Skeletal muscle tissue (tissue), 4 donors: Measurements from ENCODE around the gene ACACA. TPM values are rescaled to one million over a fixed set of nuclear protein-coding genes. Genes with fewer than 3 reads are reported as not detected.

Source experiments
- H3K27ac ChIP-seq: one replicate; pipeline ENCODE4 v1.7.0; 2013; ENCODE audit warnings: mild to moderate bottlenecking, low read depth, low read length, inconsistent platforms
- H3K27me3 ChIP-seq, 3 donors: one replicate each; pipeline ENCODE4 v1.7.0; 2013; ENCODE audit warnings: low read length in 3 of 3; ENCODE audit not compliant: control insufficient read depth in 3 of 3, insufficient read depth in 3 of 3
- H3K36me3 ChIP-seq, 3 donors: one replicate each; pipeline ENCODE4 v1.7.0; 2013; ENCODE audit warnings: low read length in 3 of 3; ENCODE audit not compliant: control insufficient read depth in 3 of 3, insufficient read depth in 3 of 3
- H3K4me1 ChIP-seq, 3 donors: one replicate each; pipeline ENCODE4 v1.7.0; 2013; ENCODE audit warnings: low read length in 3 of 3, mild to moderate bottlenecking in 3 of 3; ENCODE audit not compliant: control insufficient read depth in 3 of 3, insufficient read depth in 3 of 3
- H3K4me3 ChIP-seq, 3 donors: one replicate each; pipeline ENCODE4 v1.7.0; 2013; ENCODE audit warnings: low read length in 3 of 3
- H3K9ac ChIP-seq, 3 donors: one replicate each; pipeline ENCODE4 v1.7.0; 2013; ENCODE audit warnings: low read length in 3 of 3, mild to moderate bottlenecking in 3 of 3, moderate library complexity in 2 of 3, low read depth in 1 of 3
- H3K9me3 ChIP-seq, 3 donors: one replicate each; pipeline ENCODE4 v1.7.0; 2013; ENCODE audit warnings: low read length in 3 of 3; ENCODE audit not compliant: control insufficient read depth in 3 of 3
- total RNA-seq: library from RNA; depleted of rRNA; stranded (reverse); fragments of >200 nt; gene quantifications from one replicate; pipeline ENCODE4 v1.2.3, GENCODE V29; 2014
- donor health status: Osteomylitis.

Gene ACACA
- total RNA-seq, 1 donor from 2014 or later: 26.6 TPM

DNA sequence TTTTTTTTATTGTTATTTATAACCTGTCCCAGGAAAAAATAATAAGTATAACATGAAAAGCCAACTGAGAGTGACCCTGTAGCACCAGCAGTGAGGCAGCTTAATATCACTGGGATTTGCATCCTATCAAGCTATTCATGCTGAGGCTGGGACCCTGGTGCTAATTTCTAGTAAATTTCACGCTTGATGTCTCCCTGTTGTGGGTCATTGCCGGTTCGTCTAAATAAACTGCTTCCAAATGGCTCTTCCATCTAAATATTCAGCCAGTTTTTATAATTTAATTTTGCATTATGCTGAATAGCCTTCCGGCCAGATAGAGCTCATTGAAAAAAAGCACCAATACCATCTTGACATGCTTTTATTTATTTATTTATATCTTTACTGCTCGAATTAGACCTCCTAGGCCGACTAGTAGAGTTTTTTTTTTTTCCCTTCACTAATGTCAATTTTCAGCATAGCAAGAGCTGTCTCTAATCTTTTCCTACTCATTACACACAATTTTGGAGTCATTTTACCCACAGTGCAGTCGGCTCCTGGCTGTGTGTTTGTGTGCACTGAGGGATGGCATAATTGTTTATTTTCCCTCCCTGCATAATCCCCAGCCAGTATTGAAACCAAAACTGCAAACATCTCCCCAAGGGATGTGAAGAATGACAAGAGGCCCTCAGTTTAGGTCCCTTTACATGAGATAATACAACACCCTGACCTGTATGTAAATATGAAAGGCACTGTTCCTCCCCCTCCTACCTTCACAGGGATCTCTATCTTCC lies 289.1 kb downstream of the ACACA start:
- H3K27me3 ChIP-seq: no peaks in the 10 kb centered on the region

DNA sequence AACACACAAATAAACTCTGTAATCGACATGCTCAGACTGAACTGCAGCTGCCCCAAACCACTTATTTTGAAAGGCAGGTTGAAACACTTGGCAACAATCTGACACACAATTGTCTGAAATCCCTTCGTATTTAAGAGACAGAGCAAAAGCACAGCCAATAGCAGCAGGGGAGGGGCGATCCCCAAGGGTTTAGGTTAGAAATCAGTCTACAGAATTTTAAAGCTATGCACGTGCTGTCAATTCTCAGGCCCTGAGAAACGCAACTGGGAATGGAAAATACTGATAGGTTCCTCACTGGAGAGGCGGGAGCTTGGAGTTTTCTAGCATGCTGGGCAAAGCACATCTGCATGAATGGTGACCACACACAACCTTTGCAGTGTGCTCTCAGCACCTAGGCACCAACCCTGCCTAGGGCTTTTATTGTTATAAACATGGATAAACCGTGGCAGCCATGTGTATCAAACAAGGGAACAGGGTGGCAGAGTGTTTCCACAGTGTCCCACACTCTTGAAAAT lies 289.9 kb downstream of the ACACA start:
- Histone ChIP-seq H3K36me3 (peaks cover 15 to 32% (median 29%) of the 10 kb centered on the region in 3 donors), H3K27ac (no peak overlapping the region)

More for the DNA sequence above, 289.1 kb downstream of the ACACA start:
- Histone ChIP-seq H3K36me3 (peaks cover 18 to 30% (median 28%) of the 10 kb centered on the region in 3 donors), H3K4me3 (no peak overlapping the region), H3K4me1 (no peaks in the 10 kb centered on the region), H3K9me3 (no peaks in the 10 kb centered on the region), H3K27ac (no peak overlapping the region), H3K9ac (no peak overlapping the region)

GRCh38 chr17:37111329-37111728 lies 295.3 kb downstream of the ACACA start:
- H3K4me3 ChIP-seq: no peak overlapping the region
- no peak overlapping the region for H3K27ac ChIP-seq
- peaks cover 10 to 48% (median 35%) of the 10 kb centered on the region in 3 donors for H3K36me3 ChIP-seq
- no peaks in the 10 kb centered on the region for H3K9me3 ChIP-seq
- H3K4me1 ChIP-seq: peaks cover 2 to 9% (median 2%) of the 10 kb centered on the region in 3 donors
- H3K9ac ChIP-seq: no peak overlapping the region
- no peaks in the 10 kb centered on the region for H3K27me3 ChIP-seq

More for the DNA sequence above, 289.9 kb downstream of the ACACA start:
- H3K9me3 ChIP-seq: no peaks in the 10 kb centered on the region
- H3K9ac ChIP-seq: no peak overlapping the region
- no peaks in the 10 kb centered on the region for H3K27me3 ChIP-seq
- no peak overlapping the region for H3K4me3 ChIP-seq
- H3K4me1 ChIP-seq: no peaks in the 10 kb centered on the region

GRCh38 chr17:37110746-37111145 lies 295.9 kb downstream of the ACACA start:
- Histone ChIP-seq H3K27ac (no peak overlapping the region), H3K9ac (no peak overlapping the region), H3K4me3 (no peak overlapping the region), H3K4me1 (peaks cover 2 to 9% (median 2%) of the 10 kb centered on the region in 3 donors), H3K36me3 (peaks cover 10 to 48% (median 35%) of the 10 kb centered on the region in 3 donors), H3K9me3 (no peaks in the 10 kb centered on the region), H3K27me3 (no peaks in the 10 kb centered on the region)

DNA sequence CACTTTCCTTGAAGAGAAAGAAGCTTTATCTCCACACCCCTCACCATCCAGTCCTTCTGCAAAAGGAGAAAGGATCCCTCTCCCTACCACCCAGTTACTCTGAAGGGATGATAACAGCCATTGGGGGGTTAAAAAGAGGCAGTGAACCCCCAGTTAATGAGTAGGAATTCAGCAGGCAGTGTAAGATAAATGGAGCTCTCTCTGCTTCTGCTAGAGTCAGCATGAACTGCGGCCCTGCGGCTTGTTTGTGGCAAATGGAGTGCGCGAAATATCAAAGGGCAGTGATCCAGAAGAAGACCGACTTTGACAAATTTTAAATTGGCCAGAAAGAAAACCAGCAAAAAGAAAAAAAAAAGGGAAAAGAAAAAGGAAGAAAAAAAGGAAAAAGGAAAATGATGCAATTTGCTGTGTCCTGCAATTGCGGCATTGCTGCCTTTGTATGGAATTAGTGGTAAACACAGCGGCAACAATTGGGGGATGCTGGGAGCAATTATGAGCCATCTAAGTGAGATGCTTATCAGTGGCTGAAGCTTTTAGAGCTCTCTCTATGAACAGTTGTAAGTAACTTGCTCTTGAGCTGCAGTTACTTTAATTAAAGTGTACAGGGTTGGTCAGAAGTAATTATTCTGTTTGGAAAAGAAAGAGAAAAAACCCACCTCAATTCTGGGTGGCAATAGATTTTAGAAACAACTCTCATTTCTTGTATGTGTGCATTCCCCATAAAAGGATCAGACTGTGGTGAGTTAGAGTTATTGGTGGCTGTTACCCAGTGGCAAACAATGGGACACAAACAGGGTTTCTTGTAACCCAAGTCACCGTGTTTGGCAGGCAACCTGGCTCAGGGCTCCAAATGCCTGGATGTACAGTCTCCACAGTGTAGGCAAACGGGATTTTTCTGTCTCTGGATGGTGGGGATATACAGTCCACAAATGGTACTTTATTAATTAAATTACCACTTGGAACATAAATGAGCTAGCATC lies 296.6 kb downstream of the ACACA start:
- H3K36me3 ChIP-seq: peaks cover 10 to 48% (median 35%) of the 10 kb centered on the region in 3 donors
- peaks cover 2 to 9% (median 2%) of the 10 kb centered on the region in 3 donors for H3K4me1 ChIP-seq
- H3K9me3 ChIP-seq: no peaks in the 10 kb centered on the region
- H3K27me3 ChIP-seq: no peaks in the 10 kb centered on the region
- no peak overlapping the region for H3K27ac ChIP-seq
- no peak overlapping the region for H3K4me3 ChIP-seq
- H3K9ac ChIP-seq: no peak overlapping the region

DNA sequence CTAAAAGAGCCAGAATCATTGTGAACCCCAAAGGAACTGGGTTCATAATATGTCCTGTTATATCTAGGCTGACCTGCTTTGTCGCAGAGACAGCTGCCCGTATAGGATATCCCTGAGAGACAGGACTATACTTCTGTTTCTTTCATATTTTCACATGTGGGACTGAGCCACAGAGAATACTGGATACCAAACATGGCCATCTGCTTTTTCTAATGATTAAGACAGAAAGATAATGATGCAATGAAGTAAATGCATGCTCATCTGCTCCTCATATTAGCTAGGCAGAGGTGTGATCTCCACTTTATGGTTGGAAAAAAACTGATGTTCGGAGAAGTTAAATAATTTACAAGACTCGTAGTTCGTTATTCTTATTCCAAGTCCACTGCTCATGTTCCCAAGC lies 297.5 kb downstream of the ACACA start:
- Histone ChIP-seq H3K27me3 (no peaks in the 10 kb centered on the region), H3K36me3 (peaks cover 15 to 45% (median 35%) of the 10 kb centered on the region in 3 donors), H3K27ac (no peak overlapping the region), H3K4me3 (no peak overlapping the region), H3K9ac (no peak overlapping the region), H3K4me1 (peaks cover 2 to 9% (median 2%) of the 10 kb centered on the region in 3 donors), H3K9me3 (no peaks in the 10 kb centered on the region)

DNA sequence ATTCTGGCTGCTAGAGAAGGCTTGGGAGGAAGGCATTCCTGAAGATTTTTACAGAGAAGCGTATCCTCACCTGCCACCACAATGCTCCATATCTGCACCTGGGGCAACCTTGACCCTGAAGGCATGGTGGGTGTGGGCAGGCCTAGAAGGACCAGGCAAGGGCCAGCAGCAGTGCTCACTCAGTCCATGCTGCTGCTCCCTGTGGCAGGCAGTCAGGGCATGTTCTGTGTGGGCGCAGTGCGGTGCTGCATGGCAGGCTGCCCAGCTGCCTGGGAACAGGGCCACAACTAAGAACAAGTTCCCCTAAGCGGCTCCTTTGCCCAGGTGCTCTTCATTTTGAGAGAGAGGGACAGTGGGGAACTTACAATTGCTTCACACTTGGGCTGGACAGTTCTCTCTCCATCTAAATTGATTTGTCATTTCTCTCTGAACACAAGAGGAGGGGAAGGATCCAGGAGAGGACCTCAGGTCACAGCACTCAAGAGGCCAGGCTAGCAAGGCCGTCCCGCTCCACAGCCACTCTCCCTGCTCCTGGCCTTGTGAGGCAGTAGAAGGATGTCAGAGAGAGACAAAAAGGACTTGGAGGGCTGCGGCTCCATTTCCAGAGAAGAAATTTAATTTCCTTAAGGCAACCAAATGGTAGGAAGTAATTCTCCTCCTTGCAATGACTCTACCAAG lies 299.1 kb downstream of the ACACA start:
- H3K4me1 ChIP-seq: peaks cover 2 to 9% (median 2%) of the 10 kb centered on the region in 3 donors
- H3K27ac ChIP-seq: no peak overlapping the region
- no peak overlapping the region for H3K4me3 ChIP-seq
- H3K36me3 ChIP-seq: peaks cover 15 to 37% (median 29%) of the 10 kb centered on the region in 3 donors
- no peaks in the 10 kb centered on the region for H3K27me3 ChIP-seq
- H3K9ac ChIP-seq: no peak overlapping the region
- H3K9me3 ChIP-seq: no peaks in the 10 kb centered on the region

GRCh38 chr17:37106049-37106448 lies 300.6 kb downstream of the ACACA start:
- H3K9me3 ChIP-seq: no peaks in the 10 kb centered on the region

DNA sequence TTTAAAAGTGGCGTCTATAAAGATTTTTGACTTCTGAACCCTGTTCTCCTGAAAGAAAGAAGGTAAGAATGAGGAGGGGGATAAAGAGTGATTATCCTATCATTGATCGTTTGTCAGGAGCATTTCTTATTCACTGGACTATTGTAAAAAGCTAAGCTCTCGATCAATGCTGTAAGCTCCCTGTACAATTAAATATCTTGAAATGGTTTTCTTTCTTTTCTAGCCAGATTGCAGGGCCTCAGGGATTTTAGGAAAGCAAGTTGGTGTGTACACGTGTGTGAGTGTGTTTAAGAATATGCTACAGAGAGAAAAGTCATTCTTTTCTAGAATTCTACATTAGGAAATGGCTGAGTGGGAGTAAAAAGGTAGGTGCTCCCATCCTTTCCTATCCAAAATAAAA lies 303.4 kb downstream of the ACACA start:
- no peaks in the 10 kb centered on the region for H3K9me3 ChIP-seq
- H3K4me1 ChIP-seq: peaks cover 2 to 9% (median 2%) of the 10 kb centered on the region in 3 donors
- no peak overlapping the region for H3K4me3 ChIP-seq
- no peaks in the 10 kb centered on the region for H3K27me3 ChIP-seq
- no peak overlapping the region for H3K27ac ChIP-seq
- H3K36me3 ChIP-seq: peaks cover 6 to 11% (median 10%) of the 10 kb centered on the region in 3 donors
- no peak overlapping the region for H3K9ac ChIP-seq

More at GRCh38 chr17:37106049-37106448, 300.6 kb downstream of the ACACA start:
- no peak overlapping the region for H3K27ac ChIP-seq
- no peak overlapping the region for H3K4me3 ChIP-seq
- no peak overlapping the region for H3K9ac ChIP-seq
- H3K27me3 ChIP-seq: no peaks in the 10 kb centered on the region
- H3K36me3 ChIP-seq: peaks cover 13 to 29% (median 21%) of the 10 kb centered on the region in 3 donors
- peaks cover 2 to 9% (median 2%) of the 10 kb centered on the region in 3 donors for H3K4me1 ChIP-seq
